Measurements from ENCODE around the gene PDCD1. TPM values are rescaled to one million over a fixed set of nuclear protein-coding genes. Genes with fewer than 3 reads are reported as not detected.

The PDCD1 gene
- total and polyA plus RNA-seq, 2 of the 8 experiments (the other 6 are each of a cell fraction or from before 2014, with no cell fraction given) = 0.48 to 1.1 TPM

- Histone ChIP-seq H2BK120ac (replicated peaks; ENCODE audit: low read depth, low read length) (no peak overlapping the region), H3K14ac (ENCODE audit: insufficient read length) (no peak overlapping the region), H3K4me3 (ENCODE audit: extremely low read depth in 1 of 4, insufficient read depth in 2 of 4, low read depth in 3 of 4, low read length in 4 of 4) (no peak overlapping the region), H4K5ac (ENCODE audit: insufficient read length, low read depth, low read length) (no peak overlapping the region), H4K20me1 (replicated peaks in 1 of 2; ENCODE audit: control insufficient read depth in 1 of 2, insufficient read depth in 2 of 2, low read length in 2 of 2) (no peaks in the 10 kb centered on the region), H2AFZ (ENCODE audit: low read length) (no peak overlapping the region), H3K4ac (replicated peaks; ENCODE audit: insufficient read length, low read depth, low read length) (no peak overlapping the region), H3K4me2 (ENCODE audit: insufficient read depth in 1 of 2, low read depth in 2 of 2, low read length in 2 of 2) (no peak overlapping the region), H3K18ac (ENCODE audit: extremely low read depth, low read length) (no peak overlapping the region), H3K56ac (replicated peaks; ENCODE audit: insufficient read length, low read depth, low read length) (no peak overlapping the region), H3K4me1 (replicated peaks in 1 of 4; ENCODE audit: control insufficient read depth in 3 of 4, insufficient read depth in 4 of 4, low read length in 3 of 4) (peaks cover 0 to 9% (median 0%) of the 10 kb centered on the region in 4 experiments; a peak in 2 of 7 replicates), H3K27ac (ENCODE audit: low read depth, low read length) (no peak overlapping the region), H2BK15ac (ENCODE audit: low read length) (0 out of 2 replicates have a peak overlapping the region, but pooled peaks have one; percentile 65), H3K9me3 (ENCODE audit: insufficient read depth in 2 of 2, low read depth in 1 of 2, low read length in 1 of 2) (peaks cover 0 to 5% of the 10 kb centered on the region in 2 experiments; a peak in 2 of 4 replicates), H2BK20ac (ENCODE audit: low read length) (no peak overlapping the region), H3K79me1 (ENCODE audit: low read depth, low read length) (no peaks in the 10 kb centered on the region), H4K8ac (ENCODE audit: extremely low read depth, insufficient read depth, low read length) (no peak overlapping the region), H3K23me2 (ENCODE audit: low read depth, low read length) (no peaks in the 10 kb centered on the region), H2BK12ac (ENCODE audit: low read depth, low read length) (no peak overlapping the region), H3K23ac (ENCODE audit: insufficient read length) (no peak overlapping the region), H3K9ac (replicated peaks in 1 of 4; ENCODE audit: extremely low read depth in 1 of 4, low read depth in 3 of 4, low read length in 3 of 4) (no peak overlapping the region), H3K36me3 (ENCODE audit: control insufficient read depth in 2 of 4, insufficient read depth in 4 of 4, low read length in 3 of 4) (no peaks in the 10 kb centered on the region), H4K91ac (replicated peaks; ENCODE audit: insufficient read length, low read length) (no peak overlapping the region), H3K27me3 (replicated peaks in 1 of 4; ENCODE audit: control insufficient read depth in 3 of 4, extremely low read depth in 1 of 4, insufficient read depth in 3 of 4, low read length in 3 of 4) (no peaks in the 10 kb centered on the region), H3K79me2 (ENCODE audit: control insufficient read depth in 1 of 2, insufficient read depth in 2 of 2, low read length in 2 of 2) (no peaks in the 10 kb centered on the region), H2BK5ac (ENCODE audit: low read depth, low read length) (no peak overlapping the region), H2AK5ac (ENCODE audit: low read depth, low read length) (no peak overlapping the region)
- ChIA-PET POLR2A (ENCODE audit: partially characterized antibody) (no interaction called here), CTCF (ENCODE audit: partially characterized antibody) (no interaction called here)
- DNase-seq (ENCODE audit: low read depth in 1 of 2, low spot score in 2 of 2) = no peak
- FAIRE-seq = no peak
- 89% methylated on average over 10 of the region's 10 CpGs; no CpG with 5 or more reads in 1 of the 2 experiments for WGBS, 2 experiments (ENCODE audit: extremely low coverage in 1 of 2, insufficient coverage in 1 of 2, insufficient read length in 1 of 2, insufficient replicate concordance in 2 of 2, low coverage in 1 of 2, low lambda C conversion rate in 2 of 2, missing lambda C conversion rate in 1 of 2)
- TF ChIP-seq ZNF274 (IDR thresholded peaks at IDR 0.05; ENCODE audit: borderline replicate concordance, extremely low read depth, low read length) = no peak
- TF ChIP-seq TAF7 (optimal IDR thresholded peaks at IDR 0.05; ENCODE audit: borderline replicate concordance, low read depth, low read length) = no peak
- TF ChIP-seq HDAC2 (IDR thresholded peaks at IDR 0.05; ENCODE audit: borderline replicate concordance in 1 of 2, low read depth in 2 of 2, low read length in 2 of 2) = no peak
- TF ChIP-seq CBX5 (IDR thresholded peaks at IDR 0.05; ENCODE audit: low read depth, low read length) = no peak
- no peak for TF ChIP-seq POU5F1 (IDR thresholded peaks at IDR 0.05; ENCODE audit: low read depth, low read length)
- TF ChIP-seq FOSL1 (IDR thresholded peaks at IDR 0.05; ENCODE audit: insufficient read depth, low read depth, low read length) = no peak
- no peak for TF ChIP-seq SUZ12 (IDR thresholded peaks at IDR 0.05; ENCODE audit: low read length)
- no peak for TF ChIP-seq SP4 (IDR thresholded peaks at IDR 0.05; ENCODE audit: low read length)
- TF ChIP-seq SIRT6 (IDR thresholded peaks at IDR 0.05; ENCODE audit: low read length) = no peak
- TF ChIP-seq MAX (IDR thresholded peaks at IDR 0.05) = no peak
- TF ChIP-seq CBX8 (IDR thresholded peaks at IDR 0.05; ENCODE audit: borderline replicate concordance, low read depth, low read length) = no peak
- TF ChIP-seq EP300 (IDR thresholded peaks at IDR 0.05; ENCODE audit: borderline replicate concordance in 1 of 2, low read depth in 2 of 2, low read length in 2 of 2) = no peak
- TF ChIP-seq CHD2 (IDR thresholded peaks at IDR 0.05; ENCODE audit: low read length) = no peak
- TF ChIP-seq EGR1 (IDR thresholded peaks at IDR 0.05; ENCODE audit: borderline replicate concordance, low read depth, low read length) = no peak
Observed at GRCh38 chr2:241818943-241819270, 39.8 kb downstream of the PDCD1 start.

Measured in H1 (cell line).